Transverse colon (tissue), 4 donors: ENCODE data around the gene GLYR1.

Experiments used
- CTCF ChIP-seq, 5 experiments: fragments of 200-600 bp in 3 of 5; fragments of 450-650 bp in 2 of 5; sonication (generic) in 3 of 5; IDR thresholded peaks; 1 replicate in 2 of 5; 2 replicates in 3 of 5; pipeline ENCODE4 v1.5.1; 2016 to 2017; ENCODE audit warnings: antibody characterized with exemption in 5 of 5, inconsistent platforms in 3 of 5, mild to moderate bottlenecking in 2 of 5, moderate library complexity in 1 of 5
- EP300 ChIP-seq: sonication (generic); formaldehyde crosslinking; IDR thresholded peaks from one replicate; pipeline ENCODE4 v1.6.1; 2017; ENCODE audit warnings: antibody characterized with exemption, low read depth
- POLR2A ChIP-seq: fragments of 450-650 bp; IDR thresholded peaks from one replicate; pipeline ENCODE4 v1.6.1; 2016; ENCODE audit warnings: antibody characterized with exemption, mild to moderate bottlenecking, moderate library complexity
- POLR2AphosphoS5 ChIP-seq, 3 donors: sonication (generic); formaldehyde crosslinking; IDR thresholded peaks; one replicate each; pipeline ENCODE4 v1.6.1; 2016; ENCODE audit warnings: antibody characterized with exemption in 3 of 3

- TF ChIP-seq CTCF (IDR thresholded peaks at IDR 0.05) (no peak), EP300 (no peak), POLR2AphosphoS5 (IDR thresholded peaks at IDR 0.05) (no peak), POLR2A (no peak)
Observed at GRCh38 chr16:4888428-4889135, 41.5 kb upstream of the GLYR1 start.
